ENCODE data around the gene CGB1. TPM values are rescaled to one million over a fixed set of nuclear protein-coding genes. Genes with fewer than 3 reads are reported as not detected.

CGB1 gene
- total and polyA plus RNA-seq, 4 experiments from 2014 or later = not detected

GRCh38 chr19:49065905-49066512, 29.3 kb upstream of the CGB1 start:
- Histone ChIP-seq H3K4me3 (ENCODE audit: low read length in 2 of 2) (no peak overlapping the region), H3K27me3 (ENCODE audit: insufficient read depth, low read length) (peaks cover 7% of the 10 kb centered on the region), H3K36me3 (ENCODE audit: insufficient read depth, low read length) (no peaks in the 10 kb centered on the region), H3K4me1 (ENCODE audit: insufficient read depth, low read length) (no peaks in the 10 kb centered on the region), H3K9me3 (ENCODE audit: control insufficient read depth in 1 of 2, low read length in 2 of 2) (no peaks in the 10 kb centered on the region), H3K27ac (ENCODE audit: low read depth, low read length) (no peak overlapping the region)
- CTCF ChIA-PET (ENCODE audit: partially characterized antibody) = interaction anchor here (1.4 kb wide), 1 partner anchor 40 kb away, joined by 3 read pairs; no protein-coding TSS in a partner anchor
- Mint-ChIP-seq H3K27ac (no peak overlapping the region), H3K4me3 (no peak overlapping the region), H3K36me3 (no peaks in the 10 kb centered on the region), H3K9me3 (peaks cover 0 to 6% (median 3%) of the 10 kb centered on the region in 8 donors), H3K27me3 (peaks cover 27 to 40% of the 10 kb centered on the region in 2 donors), H3K4me1 (peaks cover 0 to 11% (median 0%) of the 10 kb centered on the region in 4 donors)
- intact Hi-C loops (cut with micrococcal nuclease) = no loop called here
- no peak for DNase-seq
- POLR2A ChIA-PET (ENCODE audit: partially characterized antibody) = no interaction called here

DNA sequence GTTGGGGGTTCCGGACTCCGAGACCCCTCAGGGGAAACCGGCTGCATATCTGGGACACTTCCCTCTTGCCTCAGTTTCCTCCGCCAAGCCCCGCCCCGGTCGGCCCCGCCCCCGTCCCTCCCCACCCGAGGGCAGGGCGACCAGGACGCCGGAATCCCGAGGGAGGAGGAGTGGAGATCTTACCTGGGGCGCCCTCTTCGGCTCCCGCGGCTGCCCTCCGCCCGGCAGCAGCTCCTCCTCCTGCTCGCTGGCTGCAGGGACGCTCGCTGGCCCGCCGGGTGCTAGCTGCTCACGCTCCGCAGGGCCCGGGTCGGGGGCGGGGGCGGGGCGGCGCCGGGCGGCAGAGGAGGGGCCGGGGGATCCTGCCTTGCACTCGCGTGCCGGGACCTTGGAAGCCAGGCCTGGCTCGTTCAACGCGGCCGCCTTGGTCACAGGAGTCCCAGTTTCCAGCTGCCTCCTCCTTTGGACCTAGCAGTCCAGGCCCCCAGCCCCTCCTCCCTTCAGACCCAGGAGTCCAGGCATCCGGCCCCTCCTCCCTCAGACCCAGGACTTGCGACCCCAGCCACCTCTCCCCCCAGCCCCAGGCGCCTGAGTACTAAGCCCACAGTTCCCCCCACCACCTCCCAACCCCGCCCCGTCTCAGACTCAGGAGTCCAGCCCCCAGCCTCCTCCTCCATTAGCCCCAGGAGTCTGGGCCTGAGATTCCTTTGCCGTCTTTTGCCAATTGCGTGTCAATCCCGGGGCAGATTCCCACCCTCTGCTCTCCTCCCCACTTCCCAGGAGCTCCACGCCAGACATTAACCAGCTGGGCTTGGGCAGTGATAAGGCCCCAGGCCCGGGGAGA, 28.3 kb upstream of the CGB1 start, which contains the start of gene NTF4:
Gene NTF4 (minus strand): TSS at position 51 of the 844 bp plus-strand sequence. CDS start 2,821 bp downstream, outside the sequence.
- no peaks in the 10 kb centered on the region for H3K4me1 ChIP-seq (ENCODE audit: insufficient read depth, low read length)
- H3K27ac ChIP-seq (ENCODE audit: low read depth, low read length) = no peak within 1 kb of the TSS
- CTCF ChIA-PET (ENCODE audit: partially characterized antibody) = interaction anchor here (1.4 kb wide), 1 partner anchor 41 kb away, joined by 3 read pairs; no protein-coding TSS in a partner anchor
- Mint-ChIP-seq H3K4me3 (peak within 1 kb of the TSS in 2 of 8 donors; percentile 43 to 52), H3K4me1 (peaks cover 0 to 5% (median 0%) of the 10 kb centered on the region in 4 donors), H3K27ac (peak within 1 kb of the TSS in 2 of 7 donors; percentile 6 to 31), H3K27me3 (peaks cover 25 to 37% of the 10 kb centered on the region in 2 donors), H3K36me3 (no peaks in the 10 kb centered on the region), H3K9me3 (peaks cover 0 to 6% (median 3%) of the 10 kb centered on the region in 8 donors)
- H3K4me3 ChIP-seq (ENCODE audit: low read length in 2 of 2) = no peak within 1 kb of the TSS
- H3K36me3 ChIP-seq (ENCODE audit: insufficient read depth, low read length) = no peaks in the 10 kb centered on the region
- intact Hi-C loops (cut with micrococcal nuclease) = no loop called here
- no peak for DNase-seq
- H3K27me3 ChIP-seq (ENCODE audit: insufficient read depth, low read length) = peaks cover 7% of the 10 kb centered on the region
- POLR2A ChIA-PET (ENCODE audit: partially characterized antibody) = no interaction called here
- H3K9me3 ChIP-seq (ENCODE audit: control insufficient read depth in 1 of 2, low read length in 2 of 2) = no peaks in the 10 kb centered on the region

DNA sequence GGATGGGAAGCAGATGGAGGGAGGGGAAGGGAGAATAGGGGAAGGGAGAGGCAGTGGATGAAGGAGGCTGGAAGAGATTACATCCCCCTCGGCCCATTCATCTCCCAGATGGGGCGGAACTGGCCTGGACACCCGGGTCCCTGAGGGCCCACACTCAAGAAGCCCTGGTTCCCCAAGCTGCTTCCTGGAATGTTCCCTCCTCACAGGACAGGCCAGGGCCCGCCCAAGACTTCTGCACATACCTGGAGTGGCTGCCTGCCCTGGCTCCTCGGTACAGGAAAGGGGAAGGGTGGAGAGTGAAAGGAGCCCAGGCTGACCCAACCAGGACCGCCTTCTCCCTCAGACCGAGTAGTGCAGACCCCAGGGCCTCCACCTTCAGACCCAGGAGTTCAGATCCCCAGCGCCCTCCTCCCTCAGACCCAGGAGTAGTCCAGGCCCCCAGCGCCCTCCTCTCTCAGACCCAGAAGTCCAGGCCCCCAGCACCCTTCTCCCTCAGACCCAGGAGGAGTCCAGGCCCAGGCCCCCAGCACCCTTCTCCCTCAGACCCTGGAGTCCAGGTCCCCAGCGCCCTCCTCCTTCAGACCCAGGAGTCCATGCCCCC, 27.4 kb upstream of the CGB1 start:
- no peak for DNase-seq

GRCh38 chr19:49061445-49061844, 24.8 kb upstream of the CGB1 start:
- no peaks in the 10 kb centered on the region for H3K36me3 Mint-ChIP-seq
- H3K27ac Mint-ChIP-seq = no peak overlapping the region
- POLR2A ChIA-PET (ENCODE audit: partially characterized antibody) = no interaction called here

More for the DNA sequence above, 27.4 kb upstream of the CGB1 start:
- no peak overlapping the region for H3K27ac Mint-ChIP-seq
- POLR2A ChIA-PET (ENCODE audit: partially characterized antibody) = no interaction called here
- Histone ChIP-seq H3K4me1 (ENCODE audit: insufficient read depth, low read length) (no peaks in the 10 kb centered on the region), H3K36me3 (ENCODE audit: insufficient read depth, low read length) (no peaks in the 10 kb centered on the region), H3K27me3 (ENCODE audit: insufficient read depth, low read length) (peaks cover 8% of the 10 kb centered on the region), H3K27ac (ENCODE audit: low read depth, low read length) (no peak overlapping the region), H3K4me3 (ENCODE audit: low read length in 2 of 2) (no peak overlapping the region), H3K9me3 (ENCODE audit: control insufficient read depth in 1 of 2, low read length in 2 of 2) (no peaks in the 10 kb centered on the region)
- H3K36me3 Mint-ChIP-seq = no peaks in the 10 kb centered on the region
- CTCF ChIA-PET (ENCODE audit: partially characterized antibody) = interaction anchor here (1.4 kb wide), 1 partner anchor 42 kb away, joined by 3 read pairs; no protein-coding TSS in a partner anchor
- intact Hi-C loops (cut with micrococcal nuclease) = no loop called here
- H3K27me3 Mint-ChIP-seq = peaks cover 22 to 37% of the 10 kb centered on the region in 2 donors
- peak overlapping the region in 2 of 8 donors; percentile 43 to 52 for H3K4me3 Mint-ChIP-seq
- peaks cover 0 to 4% (median 0%) of the 10 kb centered on the region in 8 donors for H3K9me3 Mint-ChIP-seq
- peaks cover 0 to 5% (median 0%) of the 10 kb centered on the region in 4 donors for H3K4me1 Mint-ChIP-seq

DNA sequence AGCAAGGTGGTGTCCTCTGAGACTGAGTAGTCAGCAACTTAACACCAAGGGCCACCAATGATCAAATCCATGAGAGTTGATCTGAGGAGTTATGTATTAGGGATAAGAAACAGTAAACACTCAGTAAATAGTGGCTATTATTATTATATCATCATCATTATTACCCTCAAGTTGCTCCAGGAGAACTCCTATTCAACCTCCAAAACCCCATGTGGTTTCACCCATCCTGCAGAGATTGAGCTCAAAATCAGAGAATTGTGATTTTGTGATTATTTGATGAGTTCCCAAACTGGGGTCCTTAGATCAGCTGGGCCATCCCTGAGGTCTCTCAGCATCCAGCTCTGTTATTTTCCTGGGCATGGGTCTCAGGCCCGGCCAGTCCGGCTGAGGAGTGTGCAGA, 24.3 kb upstream of the CGB1 start:
- H3K36me3 Mint-ChIP-seq = no peaks in the 10 kb centered on the region
- H3K27me3 Mint-ChIP-seq = peaks cover 20 to 29% of the 10 kb centered on the region in 2 donors
- POLR2A ChIA-PET (ENCODE audit: partially characterized antibody) = no interaction called here
- Histone ChIP-seq H3K36me3 (ENCODE audit: insufficient read depth, low read length) (no peaks in the 10 kb centered on the region), H3K27ac (ENCODE audit: low read depth, low read length) (no peak overlapping the region), H3K4me3 (ENCODE audit: low read length in 2 of 2) (no peak overlapping the region), H3K4me1 (ENCODE audit: insufficient read depth, low read length) (peaks cover 21% of the 10 kb centered on the region), H3K27me3 (ENCODE audit: insufficient read depth, low read length) (peaks cover 25% of the 10 kb centered on the region), H3K9me3 (ENCODE audit: control insufficient read depth in 1 of 2, low read length in 2 of 2) (no peaks in the 10 kb centered on the region)
- H3K9me3 Mint-ChIP-seq = peaks cover 0 to 3% (median 0%) of the 10 kb centered on the region in 8 donors
- peaks cover 7 to 22% (median 15%) of the 10 kb centered on the region in 4 donors for H3K4me1 Mint-ChIP-seq
- CTCF ChIA-PET (ENCODE audit: partially characterized antibody) = no interaction called here
- DNase-seq = no peak
- H3K27ac Mint-ChIP-seq = no peak overlapping the region
- no peak overlapping the region for H3K4me3 Mint-ChIP-seq
- intact Hi-C loops (cut with micrococcal nuclease) = no loop called here

More at GRCh38 chr19:49061445-49061844, 24.8 kb upstream of the CGB1 start:
- no peak overlapping the region for H3K27ac ChIP-seq (ENCODE audit: low read depth, low read length)
- peaks cover 7 to 22% (median 13%) of the 10 kb centered on the region in 4 donors for H3K4me1 Mint-ChIP-seq
- H3K9me3 Mint-ChIP-seq = peaks cover 0 to 3% (median 0%) of the 10 kb centered on the region in 8 donors
- H3K4me1 ChIP-seq (ENCODE audit: insufficient read depth, low read length) = peaks cover 17% of the 10 kb centered on the region
- H3K9me3 ChIP-seq (ENCODE audit: control insufficient read depth in 1 of 2, low read length in 2 of 2) = no peaks in the 10 kb centered on the region
- CTCF ChIA-PET (ENCODE audit: partially characterized antibody) = no interaction called here
- intact Hi-C loops (cut with micrococcal nuclease) = no loop called here
- H3K27me3 Mint-ChIP-seq = peaks cover 22 to 34% of the 10 kb centered on the region in 2 donors
- no peaks in the 10 kb centered on the region for H3K36me3 ChIP-seq (ENCODE audit: insufficient read depth, low read length)
- no peak overlapping the region for H3K4me3 ChIP-seq (ENCODE audit: low read length in 2 of 2)
- H3K4me3 Mint-ChIP-seq = no peak overlapping the region
- no peak for DNase-seq
- H3K27me3 ChIP-seq (ENCODE audit: insufficient read depth, low read length) = peaks cover 25% of the 10 kb centered on the region

DNA sequence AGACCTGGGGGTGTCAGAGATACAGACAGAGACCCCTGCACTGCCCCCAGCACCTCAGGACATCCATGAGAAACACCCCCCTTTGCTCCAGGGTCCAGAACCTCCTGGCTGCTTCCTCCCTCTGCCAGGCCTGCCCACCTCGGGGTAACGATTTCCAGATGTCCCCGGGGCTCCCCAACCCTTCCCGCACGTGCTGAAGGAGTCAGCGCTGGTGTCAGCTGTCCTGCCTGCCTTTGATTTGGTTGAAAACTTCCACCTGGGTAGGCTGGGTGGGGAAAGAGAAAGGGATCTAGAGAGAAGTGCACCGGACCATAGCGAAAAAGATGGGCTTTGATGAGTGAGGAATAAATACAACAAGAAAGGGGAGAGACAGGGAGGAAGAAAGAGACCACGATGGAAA, 22.4 kb upstream of the CGB1 start:
- Histone ChIP-seq H3K9me3 (ENCODE audit: control insufficient read depth in 1 of 2, low read length in 2 of 2) (no peaks in the 10 kb centered on the region), H3K4me3 (ENCODE audit: low read length in 2 of 2) (no peak overlapping the region), H3K27me3 (ENCODE audit: insufficient read depth, low read length) (peaks cover 20% of the 10 kb centered on the region), H3K4me1 (ENCODE audit: insufficient read depth, low read length) (peaks cover 23% of the 10 kb centered on the region), H3K27ac (ENCODE audit: low read depth, low read length) (no peak overlapping the region), H3K36me3 (ENCODE audit: insufficient read depth, low read length) (no peaks in the 10 kb centered on the region)
- Mint-ChIP-seq H3K4me3 (peak overlapping the region in 1 of 8 donors; percentile 36), H3K27me3 (peaks cover 18 to 24% of the 10 kb centered on the region in 2 donors), H3K4me1 (peaks cover 7 to 27% (median 14%) of the 10 kb centered on the region in 4 donors), H3K27ac (peak overlapping the region in 1 of 7 donors; percentile 77), H3K9me3 (peaks cover 0 to 3% (median 0%) of the 10 kb centered on the region in 8 donors), H3K36me3 (no peaks in the 10 kb centered on the region)
- CTCF ChIA-PET (ENCODE audit: partially characterized antibody) = interaction anchor here (0.6 kb wide), 1 partner anchor 716 kb away, joined by 4 read pairs; no protein-coding TSS in a partner anchor
- DNase-seq = no peak
- intact Hi-C loops (cut with micrococcal nuclease) = loop anchor here (10.0 kb wide), 1 partner anchor 64 kb away; the partner anchor contains the start of genes GYS1 and RUVBL2
- POLR2A ChIA-PET (ENCODE audit: partially characterized antibody) = interaction anchor here (2.1 kb wide), 1 partner anchor 66 kb away, joined by 8 read pairs; the partner anchor contains the start of genes GYS1 and RUVBL2

Measured in CD4-positive, alpha-beta memory T cell (primary cell).